ENCODE results near the gene COQ9. TPM values are rescaled to one million over a fixed set of nuclear protein-coding genes. Genes with fewer than 3 reads are reported as not detected.
"Not testable (repeated sequence)": the region's sequence is repeated elsewhere in the genome, so short reads cannot be mapped to it uniquely, and the experiment has no call there.

Gene COQ9
- total RNA-seq, 1 donor from 2014 or later: 46.8 TPM

DNA sequence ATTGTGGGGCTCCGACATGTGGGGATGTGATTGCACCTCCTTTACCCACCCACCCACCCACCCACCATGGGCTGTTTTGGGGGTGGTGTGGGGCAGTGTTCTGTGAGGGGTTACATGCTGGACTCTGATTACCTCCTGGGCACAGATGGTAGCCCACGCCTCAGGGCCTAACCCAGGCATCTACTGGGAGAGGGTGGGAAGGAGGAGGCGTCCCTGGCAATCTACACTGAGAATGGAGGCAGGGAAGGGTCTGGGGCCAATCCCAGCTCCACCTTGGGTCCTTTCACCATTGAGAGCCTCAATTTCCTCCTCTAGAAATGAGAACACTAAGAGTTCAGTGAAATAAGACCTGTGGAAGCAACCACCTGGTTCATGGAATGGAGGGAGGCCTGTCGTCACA is 50.8 kb downstream of the COQ9 start:
- DNase-seq (ENCODE audit: low read depth, low spot score): no peak
- no peak overlapping the region for H3K27ac Mint-ChIP-seq (ENCODE audit: unreplicated experiment)
- TF ChIP-seq, protein P1, sequence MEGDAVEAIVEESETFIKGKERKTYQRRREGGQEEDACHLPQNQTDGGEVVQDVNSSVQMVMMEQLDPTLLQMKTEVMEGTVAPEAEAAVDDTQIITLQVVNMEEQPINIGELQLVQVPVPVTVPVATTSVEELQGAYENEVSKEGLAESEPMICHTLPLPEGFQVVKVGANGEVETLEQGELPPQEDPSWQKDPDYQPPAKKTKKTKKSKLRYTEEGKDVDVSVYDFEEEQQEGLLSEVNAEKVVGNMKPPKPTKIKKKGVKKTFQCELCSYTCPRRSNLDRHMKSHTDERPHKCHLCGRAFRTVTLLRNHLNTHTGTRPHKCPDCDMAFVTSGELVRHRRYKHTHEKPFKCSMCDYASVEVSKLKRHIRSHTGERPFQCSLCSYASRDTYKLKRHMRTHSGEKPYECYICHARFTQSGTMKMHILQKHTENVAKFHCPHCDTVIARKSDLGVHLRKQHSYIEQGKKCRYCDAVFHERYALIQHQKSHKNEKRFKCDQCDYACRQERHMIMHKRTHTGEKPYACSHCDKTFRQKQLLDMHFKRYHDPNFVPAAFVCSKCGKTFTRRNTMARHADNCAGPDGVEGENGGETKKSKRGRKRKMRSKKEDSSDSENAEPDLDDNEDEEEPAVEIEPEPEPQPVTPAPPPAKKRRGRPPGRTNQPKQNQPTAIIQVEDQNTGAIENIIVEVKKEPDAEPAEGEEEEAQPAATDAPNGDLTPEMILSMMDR (conservative IDR thresholded peaks at IDR 0.05): no peak
- H3K4me1 Mint-ChIP-seq: peaks cover 12% of the 10 kb centered on the region
- no peaks in the 10 kb centered on the region for H3K36me3 Mint-ChIP-seq (ENCODE audit: low read depth)
- H3K4me3 Mint-ChIP-seq: no peak overlapping the region
- no peaks in the 10 kb centered on the region for H3K9me3 Mint-ChIP-seq
- H3K27me3 Mint-ChIP-seq (ENCODE audit: low read depth): no peaks in the 10 kb centered on the region

GRCh38 chr16:57499941-57500340 is 52.7 kb downstream of the COQ9 start:
- DNase-seq (ENCODE audit: low read depth, low spot score); H3K27me3 Mint-ChIP-seq (ENCODE audit: low read depth); H3K9me3 Mint-ChIP-seq; H3K4me1 Mint-ChIP-seq; H3K4me3 Mint-ChIP-seq; H3K27ac Mint-ChIP-seq (ENCODE audit: unreplicated experiment); H3K36me3 Mint-ChIP-seq (ENCODE audit: low read depth): not testable (repeated sequence)

- H3K9me3 Mint-ChIP-seq: no peaks in the 10 kb centered on the region
- H3K4me1 Mint-ChIP-seq: peaks cover 7% of the 10 kb centered on the region
- no peaks in the 10 kb centered on the region for H3K36me3 Mint-ChIP-seq (ENCODE audit: low read depth)
Observed at GRCh38 chr16:57500578-57501111, 53.4 kb downstream of the COQ9 start.

DNA sequence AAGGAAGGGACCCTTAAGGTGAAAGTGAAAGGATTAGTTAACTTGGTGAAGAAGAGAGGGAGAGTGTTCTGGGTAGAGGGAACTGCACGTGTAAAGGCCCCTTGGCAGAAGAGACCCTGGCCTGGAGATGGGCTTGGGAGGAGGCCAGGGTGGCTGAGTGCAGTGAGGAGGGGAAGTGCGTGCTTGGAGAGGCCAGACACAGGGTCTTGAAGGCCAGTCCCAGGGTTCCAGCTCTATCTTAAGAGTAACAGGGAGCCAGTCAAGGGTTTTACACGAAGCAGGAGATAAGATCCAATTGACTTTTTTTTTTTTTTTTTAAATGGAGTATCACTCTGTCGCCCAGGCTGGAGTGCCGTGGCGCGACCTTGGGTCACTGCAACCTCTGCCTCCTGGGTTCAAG is 54.2 kb downstream of the COQ9 start:
- Mint-ChIP-seq H3K9me3 (no peaks in the 10 kb centered on the region), H3K27ac (ENCODE audit: unreplicated experiment) (no peak overlapping the region), H3K36me3 (ENCODE audit: low read depth) (no peaks in the 10 kb centered on the region), H3K4me3 (no peak overlapping the region), H3K27me3 (ENCODE audit: low read depth) (no peaks in the 10 kb centered on the region), H3K4me1 (peaks cover 4% of the 10 kb centered on the region)
- TF ChIP-seq, protein P1 (conservative IDR thresholded peaks at IDR 0.05): no peak
- no peak for DNase-seq (ENCODE audit: low read depth, low spot score)

More at GRCh38 chr16:57500578-57501111, 53.4 kb downstream of the COQ9 start:
- DNase-seq (ENCODE audit: low read depth, low spot score): no peak
- Mint-ChIP-seq H3K27me3 (ENCODE audit: low read depth) (no peaks in the 10 kb centered on the region), H3K4me3 (no peak overlapping the region), H3K27ac (ENCODE audit: unreplicated experiment) (no peak overlapping the region)
- TF ChIP-seq, protein P1 (conservative IDR thresholded peaks at IDR 0.05): no peak

DNA sequence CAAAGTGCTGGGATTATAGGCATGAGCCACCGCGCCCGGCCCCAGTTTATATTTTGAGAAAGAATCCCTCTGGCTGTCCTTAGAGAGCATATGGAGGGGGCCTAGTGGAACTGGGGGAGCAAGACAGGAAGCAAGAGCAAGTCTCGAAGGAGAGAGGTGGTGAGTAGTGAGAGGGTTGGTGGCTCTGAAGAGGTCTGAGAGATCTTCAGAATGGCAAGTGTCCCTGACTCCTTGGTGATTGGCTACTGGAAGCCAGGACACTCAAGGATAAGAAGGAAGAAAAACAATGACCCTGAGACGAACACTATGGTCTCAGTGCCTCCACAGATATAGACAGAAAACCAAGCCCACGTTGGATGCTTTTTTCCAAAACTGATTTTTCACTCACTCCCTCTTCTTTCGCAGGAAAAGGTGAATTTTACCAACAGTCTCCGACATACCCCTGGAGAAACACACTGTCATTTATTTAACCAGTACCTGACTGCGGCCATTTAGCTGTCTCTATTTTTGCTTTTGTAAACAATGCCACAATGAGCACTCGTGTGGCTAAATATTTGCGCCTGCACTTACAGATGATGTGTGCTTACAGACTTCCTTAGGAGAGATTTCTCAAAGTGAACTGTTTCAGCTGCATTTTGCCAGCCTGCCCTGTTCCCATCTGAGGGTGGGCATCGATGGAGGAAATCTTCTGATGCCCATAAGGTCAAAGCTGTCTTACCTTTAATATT is 54.9 kb downstream of the COQ9 start:
- no peak for DNase-seq (ENCODE audit: low read depth, low spot score)
- Mint-ChIP-seq H3K27ac (ENCODE audit: unreplicated experiment) (no peak overlapping the region), H3K4me1 (peaks cover 4% of the 10 kb centered on the region), H3K4me3 (no peak overlapping the region), H3K9me3 (no peaks in the 10 kb centered on the region), H3K27me3 (ENCODE audit: low read depth) (no peaks in the 10 kb centered on the region), H3K36me3 (ENCODE audit: low read depth) (no peaks in the 10 kb centered on the region)
- TF ChIP-seq, protein P1 (conservative IDR thresholded peaks at IDR 0.05): no peak

DNA sequence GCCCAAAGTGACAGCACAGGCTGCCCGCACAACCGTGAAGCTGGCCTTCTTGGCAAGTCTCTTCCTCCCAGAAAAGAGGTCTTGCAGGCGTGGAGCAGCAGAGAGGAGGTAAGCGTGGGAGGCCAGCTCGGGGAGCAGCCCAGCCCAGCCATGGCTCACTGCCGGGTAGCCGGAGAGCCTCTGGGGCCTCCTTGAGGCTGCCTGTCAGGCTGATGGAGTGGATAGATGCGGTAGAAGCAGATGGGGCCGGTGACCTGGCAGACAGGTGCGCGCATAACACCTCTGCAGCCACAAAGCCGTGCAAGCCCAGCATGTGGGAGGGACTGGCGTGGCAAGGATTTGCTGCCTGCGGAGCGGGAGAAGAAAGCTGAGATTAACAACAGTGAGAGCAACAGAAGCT is 56.1 kb downstream of the COQ9 start:
- no peak overlapping the region for H3K27ac Mint-ChIP-seq (ENCODE audit: unreplicated experiment)
- H3K4me3 Mint-ChIP-seq: no peak overlapping the region
- no peak for DNase-seq (ENCODE audit: low read depth, low spot score)
- H3K4me1 Mint-ChIP-seq: peaks cover 4% of the 10 kb centered on the region
- TF ChIP-seq, protein P1 (conservative IDR thresholded peaks at IDR 0.05): no peak
- no peaks in the 10 kb centered on the region for H3K9me3 Mint-ChIP-seq
- no peaks in the 10 kb centered on the region for H3K27me3 Mint-ChIP-seq (ENCODE audit: low read depth)
- H3K36me3 Mint-ChIP-seq (ENCODE audit: low read depth): no peaks in the 10 kb centered on the region

Measured in neural crest cell (in vitro differentiated cells).